Measurements from ENCODE around the gene CER1.

GRCh38 chr9:14678776-14679175, 43.8 kb downstream of the CER1 start:
- no peak for TF ChIP-seq CTCF (conservative IDR thresholded peaks at IDR 0.05)
- no peak for TF ChIP-seq ZFX (IDR thresholded peaks at IDR 0.05)

All from C4-2B (cell line).